ENCODE measurements around the gene SYNM. TPM values are rescaled to one million over a fixed set of nuclear protein-coding genes. Genes with fewer than 3 reads are reported as not detected.

SYNM gene
- polyA plus RNA-seq, 3 donors, result 2.0 to 2.2 (median 2.0) TPM

Other genes with a start within 250 kb of the SYNM start
- under 1 TPM in 2 of 3 donors, not detected in 1; 0.33 to 0.71 TPM for gene PGPEP1L, start 97.3 kb upstream of the SYNM start, polyA plus RNA-seq (ENCODE audit: insufficient read length in 3 of 3)
- 10 to 100 TPM; 27.8 to 33.9 (median 29.1) TPM for gene TTC23, start 144.5 kb downstream of the SYNM start, polyA plus RNA-seq (ENCODE audit: insufficient read length in 3 of 3)
- gene LRRC28, start 146.4 kb downstream of the SYNM start, polyA plus RNA-seq (ENCODE audit: insufficient read length in 3 of 3), result 10 to 100 TPM; 36.5 to 37.0 (median 36.9) TPM

Data from renal pelvis (tissue), 3 donors.